ENCODE measurements around the gene ABCC6.
"Not testable (repeated sequence)": the region's sequence is repeated elsewhere in the genome, so short reads cannot be mapped to it uniquely, and the experiment has no call there.

The ABCC6 gene

GRCh38 chr16:16168431-16168830 lies 54.9 kb downstream of the ABCC6 start:
- Histone ChIP-seq H3K4me3 (ENCODE audit: low read length) (no peak overlapping the region), H3K4me1 (ENCODE audit: control insufficient read depth, insufficient read depth, low read length) (no peaks in the 10 kb centered on the region), H3K9ac (ENCODE audit: low read length) (no peak overlapping the region), H3K9me3 (ENCODE audit: control insufficient read depth, low read length) (no peaks in the 10 kb centered on the region), H3K36me3 (ENCODE audit: control insufficient read depth, insufficient read depth, low read length, severe bottlenecking) (no peaks in the 10 kb centered on the region), H3K27me3 (replicated peaks; ENCODE audit: control insufficient read depth, insufficient read depth, low read length) (peaks cover 3% of the 10 kb centered on the region)
- no peak for DNase-seq (ENCODE audit: low read depth)

- Histone ChIP-seq H3K27me3 (replicated peaks; ENCODE audit: control insufficient read depth, insufficient read depth, low read length) (peaks cover 8% of the 10 kb centered on the region), H3K9ac (ENCODE audit: low read length) (no peak overlapping the region), H3K36me3 (ENCODE audit: control insufficient read depth, insufficient read depth, low read length, severe bottlenecking) (no peaks in the 10 kb centered on the region), H3K4me3 (ENCODE audit: low read length) (no peak overlapping the region), H3K9me3 (ENCODE audit: control insufficient read depth, low read length) (no peaks in the 10 kb centered on the region), H3K4me1 (ENCODE audit: control insufficient read depth, insufficient read depth, low read length) (no peaks in the 10 kb centered on the region)
- DNase-seq (ENCODE audit: low read depth), result no peak
Measured at GRCh38 chr16:16167927-16168326, 55.4 kb downstream of the ABCC6 start.

GRCh38 chr16:16166949-16167348 lies 56.3 kb downstream of the ABCC6 start:
- H3K4me3 ChIP-seq (ENCODE audit: low read length), result no peak overlapping the region

GRCh38 chr16:16166085-16166484 lies 57.2 kb downstream of the ABCC6 start:
- H3K4me1 ChIP-seq (ENCODE audit: control insufficient read depth, insufficient read depth, low read length), result no peaks in the 10 kb centered on the region
- no peak overlapping the region for H3K9ac ChIP-seq (ENCODE audit: low read length)
- H3K4me3 ChIP-seq (ENCODE audit: low read length), result no peak overlapping the region
- no peaks in the 10 kb centered on the region for H3K36me3 ChIP-seq (ENCODE audit: control insufficient read depth, insufficient read depth, low read length, severe bottlenecking)
- no peaks in the 10 kb centered on the region for H3K9me3 ChIP-seq (ENCODE audit: control insufficient read depth, low read length)
- no peak for DNase-seq (ENCODE audit: low read depth)
- peaks cover 21% of the 10 kb centered on the region for H3K27me3 ChIP-seq (replicated peaks; ENCODE audit: control insufficient read depth, insufficient read depth, low read length)

More at GRCh38 chr16:16166949-16167348, 56.3 kb downstream of the ABCC6 start:
- no peak for DNase-seq (ENCODE audit: low read depth)
- Histone ChIP-seq H3K4me1 (ENCODE audit: control insufficient read depth, insufficient read depth, low read length) (no peaks in the 10 kb centered on the region), H3K36me3 (ENCODE audit: control insufficient read depth, insufficient read depth, low read length, severe bottlenecking) (no peaks in the 10 kb centered on the region), H3K9me3 (ENCODE audit: control insufficient read depth, low read length) (no peaks in the 10 kb centered on the region), H3K9ac (ENCODE audit: low read length) (no peak overlapping the region), H3K27me3 (replicated peaks; ENCODE audit: control insufficient read depth, insufficient read depth, low read length) (peaks cover 18% of the 10 kb centered on the region)

GRCh38 chr16:16164243-16164642 lies 59.1 kb downstream of the ABCC6 start:
- H3K36me3 ChIP-seq (ENCODE audit: control insufficient read depth, insufficient read depth, low read length, severe bottlenecking), result no peaks in the 10 kb centered on the region
- H3K4me3 ChIP-seq (ENCODE audit: low read length), result no peak overlapping the region
- DNase-seq (ENCODE audit: low read depth), result no peak
- no peak overlapping the region for H3K9ac ChIP-seq (ENCODE audit: low read length)
- peaks cover 21% of the 10 kb centered on the region for H3K27me3 ChIP-seq (replicated peaks; ENCODE audit: control insufficient read depth, insufficient read depth, low read length)
- peaks cover 3% of the 10 kb centered on the region for H3K9me3 ChIP-seq (ENCODE audit: control insufficient read depth, low read length)
- H3K4me1 ChIP-seq (ENCODE audit: control insufficient read depth, insufficient read depth, low read length), result no peaks in the 10 kb centered on the region

- H3K9ac ChIP-seq (ENCODE audit: low read length), result no peak overlapping the region
- H3K4me1 ChIP-seq (ENCODE audit: control insufficient read depth, insufficient read depth, low read length), result no peaks in the 10 kb centered on the region
- H3K9me3 ChIP-seq (ENCODE audit: control insufficient read depth, low read length), result peaks cover 9% of the 10 kb centered on the region
- no peaks in the 10 kb centered on the region for H3K36me3 ChIP-seq (ENCODE audit: control insufficient read depth, insufficient read depth, low read length, severe bottlenecking)
- H3K4me3 ChIP-seq (ENCODE audit: low read length), result no peak overlapping the region
- DNase-seq (ENCODE audit: low read depth), result no peak
- H3K27me3 ChIP-seq (replicated peaks; ENCODE audit: control insufficient read depth, insufficient read depth, low read length), result peaks cover 21% of the 10 kb centered on the region
Measured at GRCh38 chr16:16163571-16163970, 59.7 kb downstream of the ABCC6 start.

GRCh38 chr16:16163109-16163508 lies 60.2 kb downstream of the ABCC6 start:
- peaks cover 14% of the 10 kb centered on the region for H3K9me3 ChIP-seq (ENCODE audit: control insufficient read depth, low read length)

GRCh38 chr16:16162591-16162990 lies 60.7 kb downstream of the ABCC6 start:
- Histone ChIP-seq H3K9ac (ENCODE audit: low read length) (no peak overlapping the region), H3K36me3 (ENCODE audit: control insufficient read depth, insufficient read depth, low read length, severe bottlenecking) (no peaks in the 10 kb centered on the region), H3K4me1 (ENCODE audit: control insufficient read depth, insufficient read depth, low read length) (no peaks in the 10 kb centered on the region), H3K4me3 (ENCODE audit: low read length) (no peak overlapping the region), H3K9me3 (ENCODE audit: control insufficient read depth, low read length) (peaks cover 15% of the 10 kb centered on the region), H3K27me3 (replicated peaks; ENCODE audit: control insufficient read depth, insufficient read depth, low read length) (peaks cover 21% of the 10 kb centered on the region)
- no peak for DNase-seq (ENCODE audit: low read depth)

More at GRCh38 chr16:16163109-16163508, 60.2 kb downstream of the ABCC6 start:
- Histone ChIP-seq H3K4me3 (ENCODE audit: low read length) (no peak overlapping the region), H3K4me1 (ENCODE audit: control insufficient read depth, insufficient read depth, low read length) (no peaks in the 10 kb centered on the region), H3K36me3 (ENCODE audit: control insufficient read depth, insufficient read depth, low read length, severe bottlenecking) (no peaks in the 10 kb centered on the region), H3K27me3 (replicated peaks; ENCODE audit: control insufficient read depth, insufficient read depth, low read length) (peaks cover 21% of the 10 kb centered on the region), H3K9ac (ENCODE audit: low read length) (no peak overlapping the region)
- DNase-seq (ENCODE audit: low read depth), result no peak

- Histone ChIP-seq H3K27me3 (replicated peaks; ENCODE audit: control insufficient read depth, insufficient read depth, low read length) (peaks cover 21% of the 10 kb centered on the region), H3K9me3 (ENCODE audit: control insufficient read depth, low read length) (peaks cover 15% of the 10 kb centered on the region)
- H3K4me3 ChIP-seq (ENCODE audit: low read length); H3K4me1 ChIP-seq (ENCODE audit: control insufficient read depth, insufficient read depth, low read length); H3K9ac ChIP-seq (ENCODE audit: low read length); H3K36me3 ChIP-seq (ENCODE audit: control insufficient read depth, insufficient read depth, low read length, severe bottlenecking); DNase-seq (ENCODE audit: low read depth): not testable (repeated sequence)
Measured at GRCh38 chr16:16161840-16162239, 61.5 kb downstream of the ABCC6 start.

GRCh38 chr16:16161319-16161718 lies 62.0 kb downstream of the ABCC6 start:
- Histone ChIP-seq H3K27me3 (replicated peaks; ENCODE audit: control insufficient read depth, insufficient read depth, low read length) (peaks cover 21% of the 10 kb centered on the region), H3K9ac (ENCODE audit: low read length) (no peak overlapping the region), H3K4me3 (ENCODE audit: low read length) (no peak overlapping the region), H3K36me3 (ENCODE audit: control insufficient read depth, insufficient read depth, low read length, severe bottlenecking) (no peaks in the 10 kb centered on the region), H3K4me1 (ENCODE audit: control insufficient read depth, insufficient read depth, low read length) (no peaks in the 10 kb centered on the region), H3K9me3 (ENCODE audit: control insufficient read depth, low read length) (peaks cover 15% of the 10 kb centered on the region)
- DNase-seq (ENCODE audit: low read depth), result no peak

GRCh38 chr16:16159662-16160061 lies 63.6 kb downstream of the ABCC6 start:
- Histone ChIP-seq H3K9ac (ENCODE audit: low read length) (no peak overlapping the region), H3K36me3 (ENCODE audit: control insufficient read depth, insufficient read depth, low read length, severe bottlenecking) (no peaks in the 10 kb centered on the region), H3K27me3 (replicated peaks; ENCODE audit: control insufficient read depth, insufficient read depth, low read length) (peaks cover 21% of the 10 kb centered on the region), H3K4me3 (ENCODE audit: low read length) (no peak overlapping the region), H3K4me1 (ENCODE audit: control insufficient read depth, insufficient read depth, low read length) (no peaks in the 10 kb centered on the region), H3K9me3 (ENCODE audit: control insufficient read depth, low read length) (peaks cover 15% of the 10 kb centered on the region)
- DNase-seq (ENCODE audit: low read depth), result no peak

GRCh38 chr16:16158741-16159374 lies 64.4 kb downstream of the ABCC6 start:
- no peak overlapping the region for H3K9ac ChIP-seq (ENCODE audit: low read length)
- no peaks in the 10 kb centered on the region for H3K4me1 ChIP-seq (ENCODE audit: control insufficient read depth, insufficient read depth, low read length)
- H3K27me3 ChIP-seq (replicated peaks; ENCODE audit: control insufficient read depth, insufficient read depth, low read length), result peaks cover 21% of the 10 kb centered on the region
- peaks cover 15% of the 10 kb centered on the region for H3K9me3 ChIP-seq (ENCODE audit: control insufficient read depth, low read length)
- H3K4me3 ChIP-seq (ENCODE audit: low read length), result no peak overlapping the region
- H3K36me3 ChIP-seq (ENCODE audit: control insufficient read depth, insufficient read depth, low read length, severe bottlenecking), result no peaks in the 10 kb centered on the region
- no peak for DNase-seq (ENCODE audit: low read depth)
